OCI-LY7 (cell line): Measurements from ENCODE around the gene SCAMP5.

Source experiments
- EZH2phosphoT487 ChIP-seq: fragments of 200-600 bp; sonication (generic); IDR thresholded peaks from 2 replicates; pipeline ENCODE4 v1.6.1; 2018; ENCODE audit warnings: low read depth, borderline replicate concordance, mild to moderate bottlenecking, mixed run types, antibody characterized with exemption, low read length, moderate library complexity, mixed read lengths
- TF ChIP-seq, protein P1 (sequence below): fragments of 200-600 bp; sonication (generic); conservative IDR thresholded peaks from 2 replicates; pipeline ENCODE4 v1.5.1; 2014; ENCODE audit warnings: mild to moderate bottlenecking, antibody characterized with exemption, low read length, moderate library complexity, mixed read lengths

DNA sequence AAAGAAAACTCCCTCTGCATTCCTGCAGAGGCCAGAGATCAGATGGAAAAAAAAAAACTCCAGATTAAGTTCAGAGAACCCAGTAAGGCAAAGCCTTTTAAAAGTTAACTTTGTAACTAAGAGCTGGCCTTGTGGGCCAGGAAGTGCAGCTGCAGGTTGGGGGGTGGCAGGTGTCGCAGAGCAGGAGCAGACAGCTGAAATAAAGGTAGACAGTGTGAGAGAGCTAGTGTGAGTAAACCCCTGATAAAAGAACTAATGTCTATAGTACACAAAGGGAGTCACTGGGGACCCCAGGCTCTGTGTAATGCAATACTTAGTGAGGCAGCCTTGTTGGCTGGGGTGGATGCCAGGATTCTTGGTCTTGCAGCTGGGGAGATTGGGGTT, 70.1 kb downstream of the SCAMP5 start:
- TF ChIP-seq, protein P1, sequence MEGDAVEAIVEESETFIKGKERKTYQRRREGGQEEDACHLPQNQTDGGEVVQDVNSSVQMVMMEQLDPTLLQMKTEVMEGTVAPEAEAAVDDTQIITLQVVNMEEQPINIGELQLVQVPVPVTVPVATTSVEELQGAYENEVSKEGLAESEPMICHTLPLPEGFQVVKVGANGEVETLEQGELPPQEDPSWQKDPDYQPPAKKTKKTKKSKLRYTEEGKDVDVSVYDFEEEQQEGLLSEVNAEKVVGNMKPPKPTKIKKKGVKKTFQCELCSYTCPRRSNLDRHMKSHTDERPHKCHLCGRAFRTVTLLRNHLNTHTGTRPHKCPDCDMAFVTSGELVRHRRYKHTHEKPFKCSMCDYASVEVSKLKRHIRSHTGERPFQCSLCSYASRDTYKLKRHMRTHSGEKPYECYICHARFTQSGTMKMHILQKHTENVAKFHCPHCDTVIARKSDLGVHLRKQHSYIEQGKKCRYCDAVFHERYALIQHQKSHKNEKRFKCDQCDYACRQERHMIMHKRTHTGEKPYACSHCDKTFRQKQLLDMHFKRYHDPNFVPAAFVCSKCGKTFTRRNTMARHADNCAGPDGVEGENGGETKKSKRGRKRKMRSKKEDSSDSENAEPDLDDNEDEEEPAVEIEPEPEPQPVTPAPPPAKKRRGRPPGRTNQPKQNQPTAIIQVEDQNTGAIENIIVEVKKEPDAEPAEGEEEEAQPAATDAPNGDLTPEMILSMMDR: no peak
- TF ChIP-seq EZH2phosphoT487: no peak
